Thoracic aorta (tissue), 2 donors: ENCODE results near the gene WDR1. TPM values are rescaled to one million over a fixed set of nuclear protein-coding genes. Genes with fewer than 3 reads are reported as not detected.

Experiments
- ATAC-seq: fragments of 150-250 bp; one replicate; pipeline ENCODE4 v1.8.0; 2017; ENCODE audit warnings: low read depth; ENCODE audit not compliant: insufficient number of reproducible peaks, low FRiP score
- DNase-seq: peaks from one replicate; pipeline ENCODE4 v3.0.0-alpha.2; 2020; ENCODE audit warnings: low spot score
- H3K27ac ChIP-seq, 2 donors: fragments of 200-600 bp; sonication (generic); 1 replicate in 1 of 2; 2 replicates in 1 of 2; pipeline ENCODE4 v1.5.1; 2016; ENCODE audit warnings: mild to moderate bottlenecking in 2 of 2, moderate library complexity in 2 of 2
- H3K27me3 ChIP-seq: fragments of 200-600 bp; sonication (generic); replicated peaks from 2 replicates; pipeline ENCODE4 v1.6.0; 2016; ENCODE audit warnings: mild to moderate bottlenecking; ENCODE audit not compliant: insufficient read depth
- H3K36me3 ChIP-seq: fragments of 200-600 bp; sonication (generic); one replicate; pipeline ENCODE4 v1.5.1; 2016
- H3K4me1 ChIP-seq, 2 donors: fragments of 200-600 bp; sonication (generic); 1 replicate in 1 of 2; 2 replicates in 1 of 2; pipeline versions ENCODE4 v1.5.1 to v1.6.0; 2016; ENCODE audit warnings: low read depth in 2 of 2, mild to moderate bottlenecking in 1 of 2; ENCODE audit not compliant: control insufficient read depth in 1 of 2
- H3K4me3 ChIP-seq: fragments of 200-600 bp; sonication (generic); 2 replicates; pipeline ENCODE4 v1.5.1; 2016; ENCODE audit warnings: mild to moderate bottlenecking
- H3K9me3 ChIP-seq: fragments of 200-600 bp; sonication (generic); 2 replicates; pipeline ENCODE4 v1.5.1; 2016
- CTCF ChIP-seq: fragments of 200-600 bp; sonication (generic); IDR thresholded peaks from one replicate; pipeline ENCODE4 v1.5.1; 2019; ENCODE audit warnings: antibody characterized with exemption
- total RNA-seq, 2 donors: library from RNA; depleted of rRNA; stranded (reverse); fragments of >200 nt; gene quantifications; one replicate each; pipeline versions ENCODE4 v1.1.0 to v1.2.3, GENCODE V29; 2016

Gene WDR1
- total RNA-seq, 2 donors from 2014 or later = 263 to 408 TPM

GRCh38 chr4:10108391-10108790 is 8.2 kb downstream of the WDR1 start:
- Histone ChIP-seq H3K4me1 (peaks cover 90 to 98% of the 10 kb centered on the region in 2 donors), H3K36me3 (peaks cover 20% of the 10 kb centered on the region), H3K4me3 (peak overlapping the region; percentile 37), H3K27ac (peak overlapping the region; percentile 89 to 90), H3K9me3 (no peaks in the 10 kb centered on the region), H3K27me3 (no peaks in the 10 kb centered on the region)
- ATAC-seq (no peak), DNase-seq (no peak)
- no peak for TF ChIP-seq CTCF

- Histone ChIP-seq H3K4me3 (peak overlapping the region; percentile 67), H3K9me3 (no peaks in the 10 kb centered on the region), H3K4me1 (peaks cover 83 to 98% of the 10 kb centered on the region in 2 donors), H3K36me3 (peaks cover 10% of the 10 kb centered on the region), H3K27ac (peak overlapping the region; percentile 89 to 90), H3K27me3 (no peaks in the 10 kb centered on the region)
- no peak for ATAC-seq
- DNase-seq = no peak
- no peak for TF ChIP-seq CTCF
Measured at GRCh38 chr4:10107111-10108091, 9.2 kb downstream of the WDR1 start.

- peaks cover 6% of the 10 kb centered on the region for H3K36me3 ChIP-seq
- H3K4me3 ChIP-seq = peak overlapping the region; percentile 67
- DNase-seq (peak; percentile 90), ATAC-seq (peak; percentile 77)
- H3K9me3 ChIP-seq = no peaks in the 10 kb centered on the region
- no peak for TF ChIP-seq CTCF
- peaks cover 83 to 98% of the 10 kb centered on the region in 2 donors for H3K4me1 ChIP-seq
- H3K27ac ChIP-seq = peak overlapping the region; percentile 89 to 90
- H3K27me3 ChIP-seq = no peaks in the 10 kb centered on the region
Measured at GRCh38 chr4:10106421-10107039, 10.1 kb downstream of the WDR1 start.

GRCh38 chr4:10105920-10106319 is 10.7 kb downstream of the WDR1 start:
- H3K4me3 ChIP-seq = peak overlapping the region; percentile 67
- peaks cover 83 to 98% of the 10 kb centered on the region in 2 donors for H3K4me1 ChIP-seq
- no peak for ATAC-seq

More at GRCh38 chr4:10105920-10106319, 10.7 kb downstream of the WDR1 start:
- H3K9me3 ChIP-seq = no peaks in the 10 kb centered on the region
- peak overlapping the region; percentile 84 to 90 for H3K27ac ChIP-seq
- no peak for TF ChIP-seq CTCF
- H3K36me3 ChIP-seq = peaks cover 2% of the 10 kb centered on the region
- no peaks in the 10 kb centered on the region for H3K27me3 ChIP-seq
- no peak for DNase-seq
